Fibroblast of pulmonary artery (primary cell): ENCODE measurements around the gene KSR2.

Experiments
- DNase-seq: peaks from one replicate; pipeline ENCODE4 v3.0.0-alpha.2; 2010; ENCODE audit warnings: low read depth
- H3K4me3 ChIP-seq: replicated peaks from 2 replicates; pipeline ENCODE4 v1.5.1; 2011; ENCODE audit warnings: low read depth, mild to moderate bottlenecking, control low read depth, low read length, moderate library complexity
- CTCF ChIP-seq: IDR thresholded peaks from 2 replicates; pipeline ENCODE4 v1.5.1; 2011; ENCODE audit warnings: mild to moderate bottlenecking, control low read depth, low read length, inconsistent platforms; ENCODE audit errors: missing control alignments

Gene KSR2

GRCh38 chr12:117792877-117793424, 175.8 kb downstream of the KSR2 start:
- no peak for DNase-seq
- TF ChIP-seq CTCF: no peak
- no peak overlapping the region for H3K4me3 ChIP-seq

- H3K4me3 ChIP-seq: no peak overlapping the region
- DNase-seq: no peak
- TF ChIP-seq CTCF: no peak
Observed at GRCh38 chr12:117792471-117792870, 176.3 kb downstream of the KSR2 start.

- no peak for TF ChIP-seq CTCF
- DNase-seq: no peak
- H3K4me3 ChIP-seq: no peak overlapping the region
Observed at GRCh38 chr12:117790948-117791347, 177.8 kb downstream of the KSR2 start.

GRCh38 chr12:117790198-117790597, 178.6 kb downstream of the KSR2 start:
- TF ChIP-seq CTCF: no peak
- no peak for DNase-seq
- H3K4me3 ChIP-seq: no peak overlapping the region

- TF ChIP-seq CTCF: no peak
- H3K4me3 ChIP-seq: no peak overlapping the region
- no peak for DNase-seq
Observed at GRCh38 chr12:117789195-117789912, 179.4 kb downstream of the KSR2 start.

GRCh38 chr12:117778656-117779055, 190.1 kb downstream of the KSR2 start:
- no peak for TF ChIP-seq CTCF
- no peak for DNase-seq
- no peak overlapping the region for H3K4me3 ChIP-seq
